Adipose tissue (tissue), 3 donors: ENCODE measurements around the gene DLL4. TPM values are rescaled to one million over a fixed set of nuclear protein-coding genes. Genes with fewer than 3 reads are reported as not detected.

ENCODE experiments used
- H3K27ac ChIP-seq: one replicate; pipeline ENCODE4 v1.5.1; 2013; ENCODE audit warnings: low read depth, low read length
- WGBS, 3 donors: extraction: QIAGEN DNeasy Blood & Tissue Kit; methylation state at CpG; one replicate each; pipeline ENCODE4 v1.1.7; 2013; 5-methylcytosine and 5-hydroxymethylcytosine counted together
- polyA plus RNA-seq, 3 donors: library from polyadenylated mRNA; stranded (reverse); fragments of 200-250 nt; gene quantifications; one replicate each; pipeline ENCODE4 v1.2.3, GENCODE V29; 2013
- donor health status: healthy with polysubstance abuse.
- donor health status: Bipolar disorder and iron deficiency.
- donor health status: healthy.

Gene DLL4
- polyA plus RNA-seq, 3 donors: 3.4 to 14.5 (median 7.2) TPM

DNA sequence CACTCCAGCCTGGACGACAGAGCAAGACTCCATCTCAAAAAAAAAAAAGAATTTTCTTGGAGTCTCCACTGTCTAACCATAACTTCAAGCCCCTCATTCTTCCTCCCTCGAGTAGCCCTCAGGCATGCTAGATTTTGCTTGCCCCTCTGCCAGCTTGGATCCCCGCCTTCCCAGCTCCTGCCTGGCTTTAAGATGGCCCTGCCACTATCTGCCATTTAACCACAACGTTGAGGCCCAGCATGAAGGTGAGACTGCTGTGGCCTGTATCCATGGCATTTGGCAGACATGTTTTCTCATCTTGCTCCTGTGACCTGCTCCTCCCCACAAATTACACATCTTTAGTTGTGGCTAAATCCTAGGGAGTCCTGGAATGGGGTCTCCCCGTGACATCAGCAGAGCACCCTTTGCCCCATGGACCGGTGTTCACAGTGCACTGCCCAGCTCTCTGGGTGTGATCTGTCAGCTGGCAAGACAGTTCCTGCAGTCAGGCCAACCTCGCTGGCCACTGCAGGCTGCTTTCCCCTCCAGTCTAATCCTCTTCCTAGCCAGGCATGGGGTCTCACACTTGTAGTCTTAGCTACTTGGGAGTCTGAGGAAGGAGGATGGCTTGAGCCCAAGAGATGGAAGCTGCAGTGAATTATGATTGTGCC is 24.5 kb upstream of the DLL4 start:
- no peak overlapping the region for H3K27ac ChIP-seq
- 67 to 79% (median 68%) methylated on average over 7 of the region's 7 CpGs for WGBS, 3 donors

DNA sequence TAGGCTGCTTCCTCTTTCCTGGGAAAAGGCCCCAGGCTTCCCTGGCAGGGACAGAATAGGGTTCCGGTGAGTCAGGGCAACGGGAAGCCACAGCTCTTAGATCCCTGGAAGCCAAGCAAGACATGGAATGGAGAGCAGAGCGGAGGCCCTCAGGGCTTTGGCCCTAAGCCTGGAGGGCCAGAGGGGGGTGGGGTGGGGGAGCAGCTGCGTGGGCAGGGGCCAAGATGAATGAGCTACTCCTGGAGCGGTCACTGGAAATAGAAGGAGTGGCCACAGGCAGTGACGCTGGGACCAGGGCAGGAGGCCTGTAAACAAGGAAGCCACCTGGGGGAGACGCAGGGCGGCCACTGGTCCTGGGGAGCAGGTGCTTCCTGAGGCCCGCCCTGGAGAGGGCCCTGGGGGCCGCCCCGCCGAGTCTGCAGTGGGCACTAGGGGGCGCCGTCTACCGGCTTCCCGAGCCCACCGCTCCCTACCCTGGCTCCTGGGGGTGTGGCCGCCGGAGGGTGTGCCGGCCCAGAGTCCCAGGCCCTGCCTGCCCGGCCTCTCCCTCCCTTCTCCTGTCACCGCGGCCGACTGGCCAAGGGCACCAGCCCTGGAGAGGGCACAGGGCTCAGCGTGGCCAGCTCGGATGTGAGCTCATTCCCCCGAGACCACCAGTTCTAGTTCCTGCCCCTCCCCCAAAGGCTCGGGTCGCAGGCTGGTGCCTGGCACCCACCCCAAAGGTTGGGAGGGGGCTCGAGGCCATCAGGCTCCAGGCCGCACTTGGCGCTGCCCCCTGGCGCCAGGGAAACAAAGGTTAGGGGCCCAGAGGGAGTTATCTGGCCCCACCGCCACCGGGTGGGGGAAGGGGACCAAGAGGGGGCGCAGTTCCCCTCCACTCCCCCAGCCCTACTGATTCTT is 22.8 kb upstream of the DLL4 start:
- WGBS, 3 donors: 2 to 3% (median 3%) methylated on average over 23 to 36 of the region's 36 CpGs
- H3K27ac ChIP-seq: no peak overlapping the region

DNA sequence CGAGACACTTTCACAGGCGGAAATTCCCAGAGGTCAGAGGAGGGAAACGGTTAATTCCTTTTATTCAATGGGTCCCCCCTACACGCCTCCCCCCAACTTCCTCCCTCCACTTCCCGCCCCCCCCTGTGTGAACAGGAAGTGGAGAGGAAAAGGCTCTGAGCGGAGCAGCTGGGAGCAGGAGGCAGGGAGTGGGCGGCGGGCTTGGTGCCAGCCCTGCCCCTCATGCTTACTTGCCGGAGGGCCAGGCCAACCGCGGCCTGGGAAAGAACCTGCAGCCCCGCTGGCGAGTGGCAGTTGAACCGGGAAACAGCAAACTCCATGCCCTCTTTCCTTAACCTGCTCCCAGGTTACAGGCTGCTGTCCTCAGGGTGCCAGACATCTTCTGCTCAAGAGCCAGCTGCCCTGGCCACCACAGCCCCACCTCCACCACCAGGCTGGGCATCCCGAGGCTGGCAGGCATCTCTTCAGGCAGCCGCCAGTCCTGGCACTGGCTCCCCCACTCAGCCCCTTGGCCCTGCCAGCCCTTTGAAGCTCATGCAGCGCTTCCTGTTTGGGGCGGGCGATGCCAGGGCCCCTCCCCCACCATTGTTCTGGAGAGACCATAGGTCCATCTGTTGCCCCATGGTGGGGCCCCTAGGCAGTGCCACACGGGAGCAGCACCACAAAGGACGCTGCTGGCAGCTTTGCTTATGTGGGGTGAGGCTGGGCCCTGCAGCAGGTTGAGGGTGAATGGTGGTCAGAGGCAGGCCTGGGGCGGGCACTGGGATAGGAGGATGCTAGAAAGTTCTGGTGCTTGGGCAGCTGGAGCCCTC is 21.9 kb upstream of the DLL4 start:
- H3K27ac ChIP-seq: no peak overlapping the region
- WGBS, 3 donors: 17 to 37% (median 18%) methylated on average over 19 to 22 of the region's 22 CpGs

DNA sequence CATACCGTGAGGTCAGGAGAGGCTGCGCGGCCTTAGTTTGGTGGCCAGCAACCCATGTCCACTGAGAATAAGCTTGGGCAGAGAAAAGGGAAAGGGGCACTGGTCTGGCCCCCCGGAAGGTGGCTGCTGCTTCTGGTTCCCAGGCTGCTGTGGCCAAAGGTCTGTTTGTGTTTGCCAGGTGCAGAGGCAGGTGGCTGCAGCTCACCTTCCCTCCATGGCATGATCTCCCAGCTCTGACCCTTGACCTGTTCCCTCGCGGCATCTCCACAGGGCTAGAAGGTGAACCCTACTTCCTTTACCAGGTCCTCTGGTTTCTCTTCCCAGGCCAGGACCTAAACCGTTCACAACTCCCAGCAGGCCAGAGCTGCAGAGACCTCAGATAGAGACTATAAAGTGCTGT is 21.0 kb upstream of the DLL4 start:
- WGBS, 3 donors: 69 to 87% (median 76%) methylated on average over 7 of the region's 7 CpGs
- H3K27ac ChIP-seq: no peak overlapping the region

DNA sequence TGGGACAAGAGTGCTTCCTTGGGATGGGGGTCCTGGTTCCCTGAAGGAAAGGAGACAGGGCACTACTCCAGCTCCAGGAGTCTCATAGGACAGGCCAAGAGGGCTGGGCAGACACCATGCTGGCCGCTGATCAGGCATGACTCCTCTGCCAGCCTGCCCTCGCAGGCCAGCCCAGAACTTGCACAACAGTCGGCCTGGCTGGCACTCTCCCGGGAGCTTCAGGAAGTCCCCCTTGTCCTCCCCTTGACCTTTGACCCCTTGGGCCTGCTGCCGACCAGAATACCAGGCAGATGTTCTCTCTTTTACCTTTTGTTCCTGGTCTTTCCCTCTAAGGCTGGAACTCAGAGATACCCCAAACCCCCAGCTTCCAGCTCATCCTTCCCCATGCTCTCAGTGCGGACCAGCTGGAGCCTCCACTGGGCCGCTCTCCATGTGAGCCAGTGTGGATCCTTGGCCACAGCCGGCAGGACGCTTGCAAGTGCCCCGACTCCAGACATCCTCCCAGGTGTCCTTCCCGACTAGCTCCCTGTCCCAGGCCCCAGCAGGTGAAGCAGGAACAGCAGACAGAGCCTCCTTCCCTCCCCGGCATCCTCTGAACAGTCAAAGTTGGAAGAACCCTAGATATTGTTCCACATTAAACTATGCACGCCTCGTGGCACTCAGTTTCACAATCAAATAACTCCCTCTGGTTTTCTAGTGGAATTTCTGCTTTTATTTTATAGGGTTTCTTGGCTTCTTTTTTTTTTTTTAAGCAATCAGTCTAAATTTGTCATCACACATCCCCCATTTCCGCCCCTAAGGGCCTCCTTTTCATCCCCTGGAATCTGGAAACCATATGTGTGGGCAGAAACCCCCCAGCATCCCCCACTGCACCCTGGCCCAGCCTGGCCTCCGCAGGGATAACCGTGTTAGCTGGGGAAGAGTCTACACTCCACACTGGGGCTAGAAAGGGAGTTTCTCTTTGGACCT is 19.2 kb upstream of the DLL4 start:
- no peak overlapping the region for H3K27ac ChIP-seq
- 45 to 72% (median 46%) methylated on average over 17 of the region's 17 CpGs for WGBS, 3 donors

DNA sequence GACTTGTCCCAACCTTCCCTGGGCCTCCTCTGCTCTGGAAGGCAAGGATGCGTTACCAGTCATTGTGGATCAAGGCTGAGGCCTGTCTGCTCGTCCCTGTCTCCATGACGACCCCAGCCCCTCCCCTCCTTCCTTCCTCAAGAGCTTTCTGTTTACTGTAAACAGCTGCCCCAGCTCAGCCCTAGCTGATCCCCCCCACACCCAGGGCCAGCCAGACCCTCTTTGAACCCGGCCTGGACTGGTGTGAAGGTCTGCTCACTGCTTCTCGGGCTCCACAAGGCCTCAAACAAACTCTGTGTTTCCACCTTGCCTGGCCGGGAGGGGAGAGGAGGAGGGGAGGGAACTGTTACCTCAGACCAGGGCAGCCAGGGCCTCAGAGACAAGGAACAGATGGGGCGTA is 18.0 kb upstream of the DLL4 start:
- no peak overlapping the region for H3K27ac ChIP-seq
- WGBS, 3 donors: 61 to 84% (median 63%) methylated on average over 7 of the region's 7 CpGs

DNA sequence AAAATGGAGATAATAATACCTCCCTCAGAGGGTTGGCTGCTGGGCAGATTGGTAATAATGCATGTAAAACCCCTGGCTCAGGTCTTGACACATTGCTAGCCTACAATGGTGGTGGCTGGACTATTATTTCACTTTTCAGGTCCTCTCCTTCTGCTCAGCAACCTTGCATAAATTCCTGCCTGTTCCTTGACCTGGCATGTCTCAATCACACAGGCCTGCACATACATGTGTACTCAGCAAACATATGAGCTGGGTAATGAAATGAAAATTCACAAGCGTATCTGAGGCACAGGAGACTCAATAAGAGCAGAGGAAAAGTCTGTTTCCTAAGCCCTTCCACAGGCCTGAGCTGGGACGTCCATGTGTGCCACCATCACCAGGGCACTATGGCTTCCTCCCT is 17.4 kb upstream of the DLL4 start:
- H3K27ac ChIP-seq: no peak overlapping the region
- WGBS, 3 donors: 76 to 92% (median 85%) methylated on average over 2 of the region's 2 CpGs

DNA sequence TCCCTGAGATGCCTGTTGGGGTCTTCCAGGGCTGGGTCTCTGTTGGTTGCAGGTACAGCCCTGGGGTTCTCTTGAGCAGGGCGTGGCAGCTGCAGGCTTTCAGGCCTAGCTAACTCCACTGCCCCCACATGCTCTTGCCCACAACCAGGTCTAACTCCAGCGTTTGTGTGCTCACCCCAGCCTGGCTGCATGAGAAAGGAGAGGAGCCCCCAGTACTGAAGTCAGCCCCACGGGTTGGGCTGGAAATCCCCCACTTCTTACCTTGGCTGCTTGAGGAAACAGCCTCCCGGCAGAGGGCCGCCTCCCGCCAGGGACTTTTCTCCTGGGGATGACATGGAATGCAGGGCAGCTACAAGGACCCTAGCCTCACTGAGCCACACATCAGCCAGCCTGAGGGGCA is 16.7 kb upstream of the DLL4 start:
- H3K27ac ChIP-seq: no peak overlapping the region
- 65 to 81% (median 69%) methylated on average over 6 of the region's 6 CpGs for WGBS, 3 donors

DNA sequence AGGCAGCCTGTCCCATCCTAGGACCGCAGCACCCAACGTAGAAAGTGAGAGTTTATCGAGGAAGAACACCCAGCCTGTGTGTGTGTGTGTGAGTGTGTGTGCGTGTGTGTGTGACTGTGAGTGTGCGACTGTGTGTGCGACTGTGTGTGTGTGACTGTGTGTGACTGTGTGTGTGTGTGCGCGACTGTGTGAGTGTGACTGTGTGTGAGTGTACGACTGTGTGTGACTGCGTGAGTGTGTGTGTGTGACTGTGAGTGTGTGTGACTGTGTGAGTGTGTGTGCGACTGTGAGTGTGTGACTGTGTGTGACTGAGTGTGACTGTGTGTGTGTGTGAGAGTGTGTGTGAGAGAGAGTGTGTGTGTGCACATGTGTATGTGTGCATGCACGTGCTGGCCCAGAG is 15.1 kb upstream of the DLL4 start:
- H3K27ac ChIP-seq: no peak overlapping the region
- 97% methylated on average over 12 of the region's 12 CpGs for WGBS, 3 donors

DNA sequence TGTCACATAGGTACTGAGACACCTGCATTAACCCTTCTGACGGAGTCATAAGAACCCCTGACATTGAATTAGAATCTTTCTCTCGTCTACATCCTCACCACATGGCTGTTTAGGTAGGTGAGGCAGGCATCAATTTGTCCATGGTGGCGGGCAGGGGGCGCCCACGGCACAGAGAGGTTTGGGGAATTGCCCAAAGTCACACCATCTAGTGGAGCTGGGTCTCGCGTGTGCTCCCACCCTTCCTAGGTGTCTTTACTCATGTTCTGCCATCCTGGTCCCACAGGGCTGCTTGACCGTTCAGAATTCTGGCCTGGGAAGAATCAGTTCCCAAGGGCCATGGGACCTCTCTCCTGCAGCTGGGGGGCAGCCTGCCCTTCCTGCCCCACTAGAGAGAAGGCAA is 14.7 kb upstream of the DLL4 start:
- 80 to 85% (median 82%) methylated on average over 8 of the region's 8 CpGs for WGBS, 3 donors
- H3K27ac ChIP-seq: no peak overlapping the region

DNA sequence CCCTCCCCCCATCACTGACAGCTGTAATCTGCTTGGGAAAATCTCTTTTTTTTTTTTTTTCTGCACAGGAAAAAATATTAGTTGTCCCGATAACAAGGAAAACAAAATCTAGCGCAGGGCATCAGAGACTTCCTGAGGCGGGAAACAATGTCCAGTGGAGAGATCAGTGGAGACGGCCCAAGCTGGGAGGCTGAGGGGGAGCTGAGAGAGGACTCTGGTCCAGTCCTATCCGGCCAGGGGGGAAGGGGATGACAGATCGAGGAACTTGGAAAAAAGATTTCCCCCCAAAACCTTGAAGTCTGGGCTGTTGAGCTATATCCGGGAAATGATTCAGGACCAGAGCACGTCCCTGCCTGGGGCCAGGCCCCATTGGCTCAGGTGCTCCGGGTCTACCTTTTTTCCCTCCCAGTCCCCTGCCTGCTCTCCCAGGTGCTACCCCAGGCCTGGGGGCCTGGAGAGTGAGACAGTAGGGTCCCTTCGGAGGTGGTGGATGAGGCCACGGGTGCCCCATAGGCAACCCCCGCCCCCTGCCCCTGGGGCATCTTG is 14.0 kb upstream of the DLL4 start:
- no peak overlapping the region for H3K27ac ChIP-seq
- 79 to 87% (median 83%) methylated on average over 12 of the region's 12 CpGs for WGBS, 3 donors

DNA sequence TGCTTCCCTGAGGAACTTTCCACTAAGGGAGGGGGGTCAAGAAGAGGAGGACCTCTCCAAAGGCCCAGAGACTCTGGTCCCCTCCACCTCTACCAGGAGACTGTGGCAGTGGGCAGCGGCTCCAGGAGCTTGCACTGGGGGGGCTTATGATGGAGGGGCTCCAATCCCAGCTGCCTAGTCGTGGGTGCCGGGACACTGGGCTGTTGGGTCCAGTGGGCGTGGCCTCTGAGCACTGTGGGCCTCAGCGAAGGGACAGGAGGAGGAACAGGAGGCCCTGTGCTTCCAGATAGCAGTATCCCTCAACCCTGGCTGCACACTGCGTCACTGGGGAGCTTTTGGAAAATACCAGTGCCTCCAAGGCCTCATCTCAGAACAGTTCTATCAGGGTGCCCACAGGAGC is 13.5 kb upstream of the DLL4 start:
- WGBS, 3 donors: 65 to 80% (median 74%) methylated on average over 6 of the region's 6 CpGs
- H3K27ac ChIP-seq: no peak overlapping the region

DNA sequence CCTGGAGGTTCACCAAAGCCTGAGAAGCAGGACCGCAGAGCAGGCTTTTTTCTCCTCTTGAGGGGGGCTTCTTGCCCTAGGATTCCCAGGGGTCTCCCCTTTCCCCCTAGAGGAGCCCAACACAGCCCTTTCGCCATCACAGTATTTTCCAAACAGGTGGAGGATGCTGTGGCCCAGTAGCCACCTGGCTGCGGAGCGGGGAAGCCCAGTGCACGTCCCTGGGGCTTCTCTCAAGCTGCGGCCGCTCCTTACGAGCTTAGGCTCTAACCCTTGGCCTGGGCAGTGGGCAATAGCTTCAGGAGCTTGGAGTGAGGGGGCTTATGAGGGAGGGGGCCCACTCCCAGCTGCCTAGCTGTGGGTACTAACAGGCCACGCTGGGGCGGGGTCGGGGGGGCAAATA is 11.6 kb upstream of the DLL4 start:
- 71 to 76% (median 74%) methylated on average over 11 of the region's 11 CpGs for WGBS, 3 donors
- no peak overlapping the region for H3K27ac ChIP-seq

DNA sequence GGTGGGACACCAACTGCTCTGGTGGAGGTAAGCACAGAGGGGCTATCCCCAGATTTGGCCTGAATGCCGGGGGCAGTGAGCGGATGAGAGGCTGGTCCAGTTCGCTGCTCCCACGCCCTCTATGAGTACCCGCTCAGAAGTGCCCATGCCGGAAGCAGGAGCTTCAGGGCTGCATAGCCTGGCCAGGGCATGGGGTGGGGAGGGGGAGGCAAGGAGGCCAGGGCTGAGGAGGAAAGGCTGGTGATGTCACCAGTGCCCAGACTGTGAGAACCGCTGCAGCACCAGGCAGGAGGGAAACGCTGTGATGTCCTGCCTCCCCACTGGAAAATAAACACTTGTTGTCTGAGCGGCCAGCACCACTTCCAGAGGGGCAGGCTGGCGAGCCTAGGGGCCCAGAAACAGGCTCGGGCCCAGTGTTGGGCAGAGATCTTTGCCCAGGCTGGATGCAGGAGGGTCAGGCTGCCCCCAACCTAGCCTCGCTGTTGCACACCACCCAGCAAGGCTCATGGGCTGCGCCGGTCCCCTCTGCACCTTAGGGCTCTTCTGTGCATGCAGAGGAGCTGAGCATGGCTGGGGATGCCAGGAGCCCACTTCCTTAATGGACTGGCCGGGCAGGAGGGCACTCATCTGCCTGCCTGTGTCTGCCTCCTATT is 10.9 kb upstream of the DLL4 start:
- H3K27ac ChIP-seq: no peak overlapping the region
- WGBS, 3 donors: 72 to 81% (median 78%) methylated on average over 14 to 15 of the region's 15 CpGs

DNA sequence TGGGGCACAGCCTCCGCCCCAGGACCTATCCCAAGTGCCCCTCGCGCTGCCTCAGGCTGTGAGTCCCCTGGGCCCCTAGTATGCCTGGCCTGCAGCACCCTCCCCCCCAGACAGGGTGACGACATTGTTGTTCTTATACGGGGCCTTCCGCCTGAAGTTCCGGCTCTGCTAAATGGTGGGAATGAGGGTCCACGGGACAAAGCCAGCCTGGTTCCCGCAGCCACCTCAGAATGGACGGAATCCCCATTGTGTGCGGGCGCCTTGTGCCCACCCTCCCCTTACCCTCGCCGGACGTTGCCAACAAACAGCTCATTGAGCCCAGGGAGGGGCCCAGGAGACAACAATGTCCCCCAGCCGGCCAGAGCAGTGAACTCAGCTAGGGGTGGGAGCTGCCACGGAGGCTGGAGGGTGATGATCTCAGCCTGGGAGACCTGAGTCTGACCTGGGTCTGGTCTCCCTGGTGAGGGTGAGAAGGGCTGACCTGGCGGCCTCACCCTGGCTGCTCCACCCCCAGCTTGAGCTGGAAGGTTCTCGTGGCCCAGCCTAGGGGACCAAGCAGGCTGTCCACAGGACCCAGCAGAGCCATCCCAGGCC is 10.2 kb upstream of the DLL4 start:
- H3K27ac ChIP-seq: no peak overlapping the region
- 65 to 76% (median 66%) methylated on average over 19 of the region's 19 CpGs for WGBS, 3 donors

DNA sequence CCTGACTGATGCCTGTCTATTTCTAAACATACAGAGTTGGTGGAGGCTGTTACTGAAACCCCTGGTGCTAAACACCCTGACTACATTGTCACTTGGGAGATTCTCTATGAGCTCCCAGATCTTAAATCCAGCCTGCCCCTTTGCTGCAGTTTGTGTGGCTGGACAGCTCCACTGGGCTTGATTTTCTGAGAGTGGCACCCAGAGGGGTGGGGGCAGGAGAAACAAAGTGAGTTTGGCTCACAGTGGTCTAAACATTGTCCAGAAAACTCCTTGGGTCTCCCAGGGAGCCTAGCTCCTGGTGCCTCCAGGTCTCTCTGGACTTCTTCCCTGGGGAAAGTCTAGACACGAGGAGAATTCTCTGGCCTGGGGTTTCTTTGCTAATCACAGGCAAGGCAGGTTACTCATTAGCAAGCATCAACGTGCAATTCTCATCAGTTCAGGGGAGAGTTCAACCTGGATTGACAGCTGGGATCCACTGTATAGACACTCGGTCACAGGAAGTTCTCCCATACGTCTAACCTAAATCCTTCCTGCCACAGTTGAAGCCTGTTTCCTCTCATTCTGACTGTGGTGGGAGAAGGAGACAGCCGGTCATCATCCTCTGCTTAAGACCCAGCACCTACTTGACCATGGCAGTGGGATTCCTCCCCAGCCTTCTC is 7.1 kb upstream of the DLL4 start:
- H3K27ac ChIP-seq: no peak overlapping the region
- WGBS, 3 donors: 59 to 68% (median 61%) methylated on average over 5 of the region's 5 CpGs
